ENCODE data around the gene PROM1.

The PROM1 gene

DNA sequence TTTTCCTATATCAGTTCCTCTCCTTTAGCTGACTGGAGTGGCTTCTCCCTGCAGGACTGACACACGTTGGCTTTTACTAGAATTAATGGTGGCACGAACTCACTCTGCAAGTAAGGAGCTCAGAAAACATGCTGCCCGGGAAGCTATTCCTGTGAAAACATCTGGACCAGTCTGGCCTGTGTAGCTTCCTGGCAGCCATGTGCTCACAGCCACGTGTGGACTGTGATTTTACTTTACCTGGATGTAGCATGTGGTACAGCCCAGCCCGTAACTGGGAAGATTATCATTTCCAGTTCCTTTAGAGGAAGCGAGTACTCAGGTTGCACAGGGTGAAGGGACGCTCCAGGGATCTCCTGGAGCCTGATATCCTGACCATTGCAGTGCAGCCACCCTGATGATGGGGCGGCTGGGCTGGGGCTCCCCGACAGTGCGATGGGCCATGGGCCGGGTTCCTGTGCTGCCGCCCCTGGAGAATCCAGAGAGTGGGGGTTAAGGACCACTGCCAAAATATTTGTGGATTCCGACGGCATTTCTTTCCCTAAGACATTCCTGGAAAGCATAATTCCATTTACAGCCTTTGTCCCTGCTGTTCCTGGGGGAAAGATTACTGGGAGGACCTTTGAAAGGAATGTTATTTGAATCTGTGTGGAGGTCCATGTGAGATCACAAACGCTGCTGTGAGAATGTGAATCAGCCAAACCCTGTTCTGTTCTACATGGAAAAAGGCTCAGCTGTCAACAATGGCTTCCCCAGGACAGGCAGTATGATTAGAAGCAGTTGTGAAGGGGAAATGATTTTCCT, 35.0 kb downstream of the PROM1 start:
- no peak overlapping the region for H3K27ac ChIP-seq
- in situ Hi-C loops (cut with HindIII; ENCODE audit: low pct_ligation_motif_present, low sequenced_read_pairs): no loop called here
- no peak overlapping the region for H3K4me3 ChIP-seq (ENCODE audit: low read depth, low read length)
- H3K27me3 ChIP-seq (replicated peaks): no peaks in the 10 kb centered on the region
- TF ChIP-seq, protein P1, sequence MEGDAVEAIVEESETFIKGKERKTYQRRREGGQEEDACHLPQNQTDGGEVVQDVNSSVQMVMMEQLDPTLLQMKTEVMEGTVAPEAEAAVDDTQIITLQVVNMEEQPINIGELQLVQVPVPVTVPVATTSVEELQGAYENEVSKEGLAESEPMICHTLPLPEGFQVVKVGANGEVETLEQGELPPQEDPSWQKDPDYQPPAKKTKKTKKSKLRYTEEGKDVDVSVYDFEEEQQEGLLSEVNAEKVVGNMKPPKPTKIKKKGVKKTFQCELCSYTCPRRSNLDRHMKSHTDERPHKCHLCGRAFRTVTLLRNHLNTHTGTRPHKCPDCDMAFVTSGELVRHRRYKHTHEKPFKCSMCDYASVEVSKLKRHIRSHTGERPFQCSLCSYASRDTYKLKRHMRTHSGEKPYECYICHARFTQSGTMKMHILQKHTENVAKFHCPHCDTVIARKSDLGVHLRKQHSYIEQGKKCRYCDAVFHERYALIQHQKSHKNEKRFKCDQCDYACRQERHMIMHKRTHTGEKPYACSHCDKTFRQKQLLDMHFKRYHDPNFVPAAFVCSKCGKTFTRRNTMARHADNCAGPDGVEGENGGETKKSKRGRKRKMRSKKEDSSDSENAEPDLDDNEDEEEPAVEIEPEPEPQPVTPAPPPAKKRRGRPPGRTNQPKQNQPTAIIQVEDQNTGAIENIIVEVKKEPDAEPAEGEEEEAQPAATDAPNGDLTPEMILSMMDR (IDR thresholded peaks at IDR 0.05; ENCODE audit: low read depth, low read length, missing control alignments): no peak
- H3K36me3 ChIP-seq (replicated peaks): no peaks in the 10 kb centered on the region
- no peak for DNase-seq

DNA sequence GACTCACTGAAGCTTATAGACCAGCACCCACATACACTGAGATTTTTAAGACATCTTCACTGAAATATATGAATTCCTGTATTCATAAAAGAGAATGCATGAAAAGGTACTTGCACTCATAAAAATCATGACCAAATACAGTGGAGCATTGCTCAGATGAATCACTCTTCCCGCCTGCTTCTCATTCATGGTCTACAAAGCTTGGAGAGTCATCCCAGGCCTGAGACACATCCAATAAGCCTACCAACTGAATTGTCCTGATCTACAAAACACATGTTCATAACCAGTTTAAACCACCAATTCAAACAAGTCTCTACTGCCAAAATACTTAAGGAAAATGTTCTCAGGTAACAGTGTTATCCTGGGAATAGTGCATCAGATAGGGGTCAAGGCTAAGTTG, 38.1 kb downstream of the PROM1 start:
- in situ Hi-C loops (cut with HindIII; ENCODE audit: low pct_ligation_motif_present, low sequenced_read_pairs): no loop called here
- DNase-seq: no peak
- no peaks in the 10 kb centered on the region for H3K36me3 ChIP-seq (replicated peaks)
- no peaks in the 10 kb centered on the region for H3K27me3 ChIP-seq (replicated peaks)
- TF ChIP-seq, protein P1 (IDR thresholded peaks at IDR 0.05; ENCODE audit: low read depth, low read length, missing control alignments): no peak
- H3K27ac ChIP-seq: no peak overlapping the region
- H3K4me3 ChIP-seq (ENCODE audit: low read depth, low read length): no peak overlapping the region

DNA sequence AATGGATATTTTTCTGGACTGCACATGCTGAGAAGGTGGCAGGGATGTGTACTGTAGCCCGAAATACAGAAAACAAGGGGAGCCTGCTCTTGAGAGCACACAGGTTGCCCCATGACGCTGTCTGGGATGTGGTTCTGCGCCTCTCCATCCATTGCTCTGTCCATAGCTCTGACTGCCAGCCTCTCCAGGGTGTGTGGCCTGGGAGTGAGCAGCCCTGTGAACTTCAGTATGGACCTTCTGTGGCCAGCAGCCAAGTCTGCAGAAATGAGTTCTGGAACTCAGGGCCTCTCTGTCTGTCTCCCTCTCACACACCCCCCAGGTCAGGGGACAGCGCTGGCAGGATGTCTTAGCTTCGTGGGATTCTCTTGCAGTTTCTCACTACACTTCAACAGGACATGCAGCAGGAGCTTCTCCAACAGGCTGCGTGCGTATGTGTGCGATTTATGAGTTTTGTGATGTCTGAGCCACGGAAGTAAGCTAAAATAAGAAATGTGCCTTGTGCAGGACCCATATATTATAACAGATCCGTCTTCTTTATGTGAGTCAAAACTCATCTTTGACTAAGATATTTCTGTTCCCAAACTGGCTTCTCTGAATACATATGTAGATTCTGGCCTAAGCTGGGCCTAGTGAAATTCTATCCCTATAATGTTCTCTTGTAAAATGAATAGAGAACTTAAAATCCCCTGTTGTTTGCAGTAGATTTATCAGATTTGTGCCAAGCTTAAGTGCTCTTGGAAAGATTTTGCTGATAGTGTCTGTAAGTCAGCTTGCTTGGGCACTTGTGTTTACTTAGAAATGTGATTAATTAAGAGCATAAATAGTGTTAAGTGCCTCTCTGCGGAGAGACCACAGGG, 40.0 kb downstream of the PROM1 start:
- Histone ChIP-seq H3K27ac (no peak overlapping the region), H3K27me3 (replicated peaks) (no peaks in the 10 kb centered on the region), H3K4me3 (ENCODE audit: low read depth, low read length) (no peak overlapping the region), H3K36me3 (replicated peaks) (no peaks in the 10 kb centered on the region)
- DNase-seq: no peak
- TF ChIP-seq, protein P1 (IDR thresholded peaks at IDR 0.05; ENCODE audit: low read depth, low read length, missing control alignments): no peak
- in situ Hi-C loops (cut with HindIII; ENCODE audit: low pct_ligation_motif_present, low sequenced_read_pairs): no loop called here

DNA sequence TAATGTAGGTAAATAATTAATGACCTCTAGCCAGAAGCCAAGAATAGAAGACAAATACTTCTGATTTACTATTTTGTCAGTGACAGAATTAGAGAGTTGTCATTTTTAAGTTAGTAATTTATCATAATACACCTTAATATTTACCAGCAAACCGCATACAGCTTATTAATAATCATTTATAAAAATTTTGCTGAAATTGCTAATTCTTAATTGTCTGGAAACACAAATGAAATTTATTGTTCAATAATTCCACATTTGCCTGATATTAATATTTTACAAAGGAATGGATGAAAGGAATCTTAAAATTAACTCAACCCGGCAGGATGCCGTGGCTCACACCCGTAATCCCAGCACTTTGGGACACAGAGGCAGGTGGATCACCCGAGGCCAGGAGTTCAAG, 44.7 kb downstream of the PROM1 start:
- Histone ChIP-seq H3K36me3 (replicated peaks) (no peaks in the 10 kb centered on the region), H3K4me3 (ENCODE audit: low read depth, low read length) (no peak overlapping the region), H3K27me3 (replicated peaks) (no peaks in the 10 kb centered on the region), H3K27ac (no peak overlapping the region)
- in situ Hi-C loops (cut with HindIII; ENCODE audit: low pct_ligation_motif_present, low sequenced_read_pairs): no loop called here
- TF ChIP-seq, protein P1 (IDR thresholded peaks at IDR 0.05; ENCODE audit: low read depth, low read length, missing control alignments): no peak
- DNase-seq: no peak

DNA sequence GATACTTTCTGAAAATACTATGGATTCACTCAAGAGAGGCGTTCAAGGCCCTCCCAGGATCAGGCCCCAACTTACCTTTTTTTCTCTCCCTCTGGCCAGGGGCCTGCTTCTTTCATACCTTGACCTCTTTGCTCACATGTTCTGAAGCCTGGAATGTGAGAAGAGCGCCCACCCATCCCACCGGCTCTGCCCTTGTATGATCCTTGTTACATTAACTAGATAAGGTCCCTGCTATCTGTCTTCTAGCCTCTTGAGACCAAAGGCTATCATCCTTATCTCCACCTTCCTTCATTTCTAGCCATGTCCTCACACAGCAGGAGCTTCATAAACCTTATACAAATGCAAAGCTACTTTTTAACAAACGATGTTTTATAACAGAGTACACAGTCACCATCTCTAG, 45.9 kb downstream of the PROM1 start:
- H3K36me3 ChIP-seq (replicated peaks): no peaks in the 10 kb centered on the region
- in situ Hi-C loops (cut with HindIII; ENCODE audit: low pct_ligation_motif_present, low sequenced_read_pairs): no loop called here
- no peak overlapping the region for H3K4me3 ChIP-seq (ENCODE audit: low read depth, low read length)
- TF ChIP-seq, protein P1 (IDR thresholded peaks at IDR 0.05; ENCODE audit: low read depth, low read length, missing control alignments): no peak
- H3K27ac ChIP-seq: no peak overlapping the region
- no peak for DNase-seq
- H3K27me3 ChIP-seq (replicated peaks): no peaks in the 10 kb centered on the region

Data from brain microvascular endothelial cell (primary cell).